ENCODE measurements around the gene TCF7. TPM values are rescaled to one million over a fixed set of nuclear protein-coding genes. Genes with fewer than 3 reads are reported as not detected.

Gene TCF7
- total RNA-seq, result 2.7 and 4.3 TPM in 2 replicates

DNA sequence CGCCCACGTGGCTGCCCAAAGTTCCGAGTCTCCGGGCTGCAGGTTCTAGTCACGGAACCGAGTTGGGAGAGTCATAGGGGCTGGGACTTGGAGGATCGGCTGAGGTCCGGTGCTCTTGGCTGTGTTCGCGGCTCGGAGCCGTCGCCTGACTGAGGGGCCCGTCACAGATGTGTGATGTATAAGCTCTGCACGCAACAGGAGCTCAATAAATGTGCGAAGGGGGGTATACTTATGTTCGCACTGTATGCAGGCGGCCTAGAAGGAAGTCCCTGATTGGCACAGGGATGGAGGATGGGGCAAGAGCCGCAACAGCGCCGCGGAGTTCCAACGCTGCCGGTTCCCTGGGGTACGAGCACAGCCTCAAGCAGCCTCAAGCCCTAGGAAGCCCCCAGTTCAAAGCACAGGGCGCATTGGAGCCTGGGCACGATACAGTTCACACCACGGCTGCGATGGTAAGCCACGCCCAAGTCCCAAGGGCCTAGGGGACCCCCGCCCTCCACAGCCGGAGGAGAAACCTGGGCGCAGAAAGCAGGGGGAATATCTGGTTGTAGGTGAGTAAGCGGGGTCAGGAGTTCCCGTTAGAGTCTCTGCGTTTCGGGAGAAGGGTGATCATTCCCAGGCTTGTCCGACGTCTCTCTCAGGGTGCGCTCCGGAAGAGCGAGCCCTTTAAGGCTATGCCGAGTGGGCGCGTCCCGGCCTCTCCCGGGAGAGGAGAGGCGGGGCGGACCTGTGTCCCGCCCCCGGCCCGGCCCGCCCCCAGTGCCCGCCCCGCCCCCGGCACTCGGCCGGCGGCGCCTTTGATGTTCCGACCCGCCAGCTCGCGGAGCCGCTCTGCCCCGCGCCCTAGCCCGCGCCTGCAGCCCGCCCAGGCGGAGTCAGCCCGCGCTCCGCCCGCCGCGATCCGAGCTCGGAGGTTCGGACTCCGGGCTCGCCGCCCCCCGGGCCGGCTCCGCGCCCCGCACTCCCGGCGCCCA is at the start of gene TCF7:
TSS of gene TCF7 (plus strand) at position 780 of the 974 bp plus-strand sequence. CDS start 226 bp downstream, outside the sequence.

DNA sequence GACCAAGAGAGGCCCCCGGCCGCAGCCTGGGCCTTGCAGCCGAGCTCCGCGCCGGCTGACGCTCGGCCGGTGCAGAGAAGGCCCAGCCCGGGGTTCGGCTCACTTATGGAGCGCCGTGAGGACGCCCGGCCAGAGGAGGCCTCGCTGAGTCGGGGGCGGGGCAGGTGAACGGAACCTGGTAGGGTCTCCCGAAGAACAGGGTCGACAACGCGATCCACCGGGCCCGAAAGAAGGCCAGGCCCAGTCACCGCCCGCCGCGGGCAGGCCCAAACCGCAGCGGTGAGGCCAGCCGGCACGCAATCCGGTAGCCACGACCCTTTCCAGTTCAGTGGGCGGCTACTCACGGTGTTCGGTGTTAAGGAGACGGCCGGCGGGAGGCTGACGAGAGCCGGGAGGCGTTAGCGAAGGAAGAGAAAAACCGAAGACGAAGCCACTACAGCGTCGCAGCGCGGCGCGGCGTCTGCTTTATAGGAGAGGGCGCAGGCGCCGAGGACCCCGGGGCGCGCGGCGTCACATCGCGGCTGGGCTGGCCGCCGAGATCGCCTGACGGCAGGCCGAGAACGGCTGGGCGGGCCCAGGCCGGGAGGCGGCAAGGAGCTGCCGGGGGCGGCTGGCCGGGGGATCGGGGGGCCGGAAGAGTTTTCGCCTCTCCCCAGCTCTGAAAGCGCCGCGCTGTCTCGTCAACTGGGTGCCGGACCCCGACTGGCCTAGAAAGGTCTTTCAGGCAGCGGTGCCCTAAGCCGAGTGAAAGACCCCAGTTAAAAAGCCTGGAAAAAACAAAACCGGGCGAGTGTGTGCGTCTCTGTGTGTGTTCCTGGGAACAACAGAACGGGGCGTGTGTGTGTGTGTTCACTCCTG is 62.3 kb downstream of the TCF7 start, which contains the start of gene SKP1:
TSS of gene SKP1 (minus strand) at position 440 of the 858 bp plus-strand sequence. CDS start 2,928 bp downstream, outside the sequence.

Other genes starting within 250 kb of the TCF7 start
- gene C5orf15, start 146.1 kb upstream of the TCF7 start, total RNA-seq, result 42.2 and 48.9 TPM in 2 replicates
- 258 and 284 TPM in 2 replicates for gene VDAC1, start 109.7 kb upstream of the TCF7 start, total RNA-seq
- 285 and 312 TPM in 2 replicates for gene SKP1, start 62.3 kb downstream of the TCF7 start, total RNA-seq
- 234 and 276 TPM in 2 replicates for gene PPP2CA, start 111.4 kb downstream of the TCF7 start, total RNA-seq